Stomach (tissue), 4 donors: ENCODE results near the gene GJB2.

Source experiments
- EP300 ChIP-seq: sonication (generic); formaldehyde crosslinking; IDR thresholded peaks from one replicate; pipeline ENCODE4 v1.6.1; 2017; ENCODE audit warnings: antibody characterized with exemption
- POLR2A ChIP-seq, 4 donors: fragments of 450-650 bp; IDR thresholded peaks; one replicate each; pipeline ENCODE4 v1.6.1; 2016; ENCODE audit warnings: antibody characterized with exemption in 4 of 4, control low read depth in 2 of 4, mild to moderate bottlenecking in 1 of 4, moderate library complexity in 1 of 4
- POLR2AphosphoS5 ChIP-seq, 3 donors: sonication (generic); formaldehyde crosslinking; IDR thresholded peaks; one replicate each; pipeline ENCODE4 v1.6.1; 2016; ENCODE audit warnings: antibody characterized with exemption in 3 of 3
- TF ChIP-seq, protein P1 (sequence below), 7 experiments: fragments of 450-650 bp in 4 of 7; fragments of 200-600 bp in 3 of 7; sonication (generic) in 3 of 7; IDR thresholded peaks; one replicate each; pipeline ENCODE4 v1.5.1; 2016 to 2019; ENCODE audit warnings: antibody characterized with exemption in 7 of 7, control low read depth in 2 of 7, mild to moderate bottlenecking in 1 of 7

DNA sequence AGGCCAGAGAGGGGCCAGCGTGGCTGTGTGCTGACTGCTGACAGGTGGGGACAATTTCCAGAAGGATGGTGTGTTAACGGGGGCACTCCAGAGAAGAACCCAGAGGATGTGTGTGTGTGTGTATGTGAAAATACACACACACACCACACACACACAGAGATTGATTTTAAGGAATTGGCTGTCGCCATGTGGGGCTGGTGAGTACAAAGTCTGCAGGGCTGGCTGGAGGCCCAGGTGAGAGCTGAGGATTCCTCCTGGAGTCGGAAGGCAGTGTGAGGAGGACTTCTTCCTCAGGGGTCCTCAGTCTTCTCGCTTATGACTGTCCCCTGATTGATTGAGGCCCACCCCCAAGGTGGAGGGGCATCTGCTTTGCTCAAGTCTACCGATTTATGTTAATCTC, 47.0 kb upstream of the GJB2 start:
- TF ChIP-seq, protein P1, sequence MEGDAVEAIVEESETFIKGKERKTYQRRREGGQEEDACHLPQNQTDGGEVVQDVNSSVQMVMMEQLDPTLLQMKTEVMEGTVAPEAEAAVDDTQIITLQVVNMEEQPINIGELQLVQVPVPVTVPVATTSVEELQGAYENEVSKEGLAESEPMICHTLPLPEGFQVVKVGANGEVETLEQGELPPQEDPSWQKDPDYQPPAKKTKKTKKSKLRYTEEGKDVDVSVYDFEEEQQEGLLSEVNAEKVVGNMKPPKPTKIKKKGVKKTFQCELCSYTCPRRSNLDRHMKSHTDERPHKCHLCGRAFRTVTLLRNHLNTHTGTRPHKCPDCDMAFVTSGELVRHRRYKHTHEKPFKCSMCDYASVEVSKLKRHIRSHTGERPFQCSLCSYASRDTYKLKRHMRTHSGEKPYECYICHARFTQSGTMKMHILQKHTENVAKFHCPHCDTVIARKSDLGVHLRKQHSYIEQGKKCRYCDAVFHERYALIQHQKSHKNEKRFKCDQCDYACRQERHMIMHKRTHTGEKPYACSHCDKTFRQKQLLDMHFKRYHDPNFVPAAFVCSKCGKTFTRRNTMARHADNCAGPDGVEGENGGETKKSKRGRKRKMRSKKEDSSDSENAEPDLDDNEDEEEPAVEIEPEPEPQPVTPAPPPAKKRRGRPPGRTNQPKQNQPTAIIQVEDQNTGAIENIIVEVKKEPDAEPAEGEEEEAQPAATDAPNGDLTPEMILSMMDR (IDR thresholded peaks at IDR 0.05), result no peak
- TF ChIP-seq EP300 (no peak), POLR2A (IDR thresholded peaks at IDR 0.05) (no peak), POLR2AphosphoS5 (IDR thresholded peaks at IDR 0.05) (no peak)
